GM18511 (cell line): ENCODE data around the gene EHD1.
"Not testable (repeated sequence)": the region's sequence is repeated elsewhere in the genome, so short reads cannot be mapped to it uniquely, and the experiment has no call there.

ENCODE experiments used
- ATAC-seq: cut with Tn5 transposase; IDR thresholded peaks from one replicate; pipeline ENCODE4 v1.9.1; 2021; ENCODE audit warnings: mild to moderate bottlenecking, moderate library complexity; ENCODE audit not compliant: unreplicated experiment

Gene EHD1

GRCh38 chr11:64832467-64833197, 45.8 kb downstream of the EHD1 start:
- no peak for ATAC-seq

GRCh38 chr11:64831411-64831891, 47.0 kb downstream of the EHD1 start:
- ATAC-seq, result no peak

- ATAC-seq, result no peak
These were observed 48.7 kb downstream of the EHD1 start for GRCh38 chr11:64829536-64830251.

- no peak for ATAC-seq
These were observed 51.0 kb downstream of the EHD1 start for GRCh38 chr11:64827451-64827839.

GRCh38 chr11:64826578-64827450, 51.6 kb downstream of the EHD1 start:
- no peak for ATAC-seq

- ATAC-seq, result no peak
These were observed 52.4 kb downstream of the EHD1 start for GRCh38 chr11:64826062-64826461.

- no peak for ATAC-seq
These were observed 54.8 kb downstream of the EHD1 start for GRCh38 chr11:64823568-64824119.

GRCh38 chr11:64817476-64817875, 60.9 kb downstream of the EHD1 start:
- no peak for ATAC-seq

GRCh38 chr11:64815433-64815832, 63.0 kb downstream of the EHD1 start:
- ATAC-seq, result not testable (repeated sequence)

- peak; percentile 76 for ATAC-seq
These were observed 63.7 kb downstream of the EHD1 start for GRCh38 chr11:64814712-64815187.

- ATAC-seq, result no peak
These were observed 64.6 kb downstream of the EHD1 start for GRCh38 chr11:64813826-64814225.

- ATAC-seq, result no peak
These were observed 67.5 kb downstream of the EHD1 start for GRCh38 chr11:64810891-64811272.

GRCh38 chr11:64810271-64810890, 68.0 kb downstream of the EHD1 start, which contains the start of gene MEN1:
MEN1 (minus strand) TSS chr11:64810551; CDS start chr11:64810109, 442 bp downstream.
- ATAC-seq, result peak; percentile 61

GRCh38 chr11:64809781-64810241, 68.6 kb downstream of the EHD1 start:
- no peak for ATAC-seq

- ATAC-seq, result no peak
These were observed 72.9 kb downstream of the EHD1 start for GRCh38 chr11:64805481-64805880.

- ATAC-seq, result no peak
These were observed 73.8 kb downstream of the EHD1 start for GRCh38 chr11:64804346-64805210.

GRCh38 chr11:64803846-64804345, 74.5 kb downstream of the EHD1 start:
- ATAC-seq, result no peak

GRCh38 chr11:64803158-64803845, 75.1 kb downstream of the EHD1 start, which contains the start of gene MAP4K2:
MAP4K2 (minus strand) TSS chr11:64803214; CDS start chr11:64803149, 65 bp downstream.
- peak; percentile 66 for ATAC-seq
